Stimulated activated naive CD8-positive, alpha-beta T cell treated with anti-CD3 and anti-CD28 coated beads, Interleukin-15, Interleukin-2, amounts not matched to agents 100 U/mL and 50 U/mL, for 24 hours (primary cell): ENCODE measurements around the gene ORC3.
A peak's percentile ranks its signal among the peaks of the same experiment; 100 is the strongest.
"Not testable (repeated sequence)": the region's sequence is repeated elsewhere in the genome, so short reads cannot be mapped to it uniquely, and the experiment has no call there.

Experiments
- ATAC-seq: fragments of 150-1000 bp; cut with Tn5 transposase; one replicate; pipeline ENCODE4 v1.10.0; 2021
- DNase-seq: peaks from one replicate; pipeline ENCODE4 v3.0.0; 2021

Gene ORC3

GRCh38 chr6:87600576-87600975 is 10.6 kb downstream of the ORC3 start:
- DNase-seq (no peak), ATAC-seq (no peak)

GRCh38 chr6:87606199-87606598 is 16.3 kb downstream of the ORC3 start:
- ATAC-seq, result no peak

GRCh38 chr6:87608802-87609201 is 18.9 kb downstream of the ORC3 start:
- no peak for ATAC-seq
- no peak for DNase-seq

More at GRCh38 chr6:87606199-87606598, 16.3 kb downstream of the ORC3 start:
- no peak for DNase-seq

- DNase-seq, ATAC-seq: not testable (repeated sequence)
Observed at GRCh38 chr6:87613018-87613417, 23.1 kb downstream of the ORC3 start.

- ATAC-seq, result no peak
- DNase-seq, result no peak
Observed at GRCh38 chr6:87617405-87617804, 27.5 kb downstream of the ORC3 start.

- DNase-seq, result no peak
- ATAC-seq, result no peak
Observed at GRCh38 chr6:87618531-87618930, 28.6 kb downstream of the ORC3 start.

- DNase-seq (no peak), ATAC-seq (no peak)
Observed at GRCh38 chr6:87623248-87623647, 33.3 kb downstream of the ORC3 start.

- DNase-seq, result no peak
- ATAC-seq, result no peak
Observed at GRCh38 chr6:87628424-87628823, 38.5 kb downstream of the ORC3 start.

GRCh38 chr6:87628881-87629280 is 38.9 kb downstream of the ORC3 start:
- DNase-seq, result no peak
- no peak for ATAC-seq

GRCh38 chr6:87630746-87631145 is 40.8 kb downstream of the ORC3 start:
- no peak for ATAC-seq
- DNase-seq, result no peak

- ATAC-seq, result no peak
- DNase-seq, result no peak
Observed at GRCh38 chr6:87633851-87634250, 43.9 kb downstream of the ORC3 start.

GRCh38 chr6:87636315-87636714 is 46.4 kb downstream of the ORC3 start:
- DNase-seq, result no peak

GRCh38 chr6:87637106-87637505 is 47.2 kb downstream of the ORC3 start:
- no peak for DNase-seq
- ATAC-seq, result no peak

More at GRCh38 chr6:87636315-87636714, 46.4 kb downstream of the ORC3 start:
- ATAC-seq, result no peak

GRCh38 chr6:87639373-87639772 is 49.4 kb downstream of the ORC3 start:
- DNase-seq (no peak), ATAC-seq (no peak)

- ATAC-seq (peak; percentile 28), DNase-seq (no peak)
Observed at GRCh38 chr6:87641065-87641692, 51.2 kb downstream of the ORC3 start.

GRCh38 chr6:87645080-87645479 is 55.1 kb downstream of the ORC3 start:
- DNase-seq (no peak), ATAC-seq (no peak)

GRCh38 chr6:87653074-87653962 is 63.4 kb downstream of the ORC3 start:
- ATAC-seq, result peak; percentile 71
- DNase-seq, result no peak

- DNase-seq (no peak), ATAC-seq (no peak)
Observed at GRCh38 chr6:87654122-87654521, 64.2 kb downstream of the ORC3 start.

GRCh38 chr6:87654875-87655454 is 65.0 kb downstream of the ORC3 start:
- ATAC-seq (no peak), DNase-seq (no peak)

- DNase-seq (no peak), ATAC-seq (no peak)
Observed at GRCh38 chr6:87655824-87656223, 65.9 kb downstream of the ORC3 start.

GRCh38 chr6:87656857-87657256 is 66.9 kb downstream of the ORC3 start:
- no peak for ATAC-seq
- no peak for DNase-seq

GRCh38 chr6:87658516-87658915 is 68.6 kb downstream of the ORC3 start:
- no peak for ATAC-seq
- no peak for DNase-seq

GRCh38 chr6:87660226-87660911 is 70.4 kb downstream of the ORC3 start:
- DNase-seq (no peak), ATAC-seq (no peak)
